ENCODE results near the gene NRL.

NRL gene

GRCh38 chr14:24080888-24081738 is 33.6 kb downstream of the NRL start:
- peak; percentile 29 for DNase-seq
- Histone ChIP-seq H3K4me1 (ENCODE audit: control insufficient read depth, insufficient read depth, low read depth, low read length) (peaks cover 10% of the 10 kb centered on the region), H2BK120ac (ENCODE audit: low read depth, low read length) (no peak overlapping the region), H2AK5ac (ENCODE audit: low read length, severe bottlenecking) (no peak overlapping the region), H2BK5ac (ENCODE audit: low read depth, low read length, poor library complexity, severe bottlenecking) (no peak overlapping the region), H2BK15ac (ENCODE audit: low read depth, poor library complexity, severe bottlenecking) (peak overlapping the region; percentile 15), H2AFZ (ENCODE audit: low read depth, low read length) (peak overlapping the region; percentile 80), H3K36me3 (ENCODE audit: control insufficient read depth in 1 of 2, insufficient read depth in 2 of 2, low read depth in 1 of 2, low read length in 2 of 2) (no peaks in the 10 kb centered on the region), H2BK12ac (ENCODE audit: low read length in 2 of 2) (no peak overlapping the region), H3K9me3 (ENCODE audit: control insufficient read depth, low read length) (no peaks in the 10 kb centered on the region), H3K9ac (ENCODE audit: low read length) (peak overlapping the region; percentile 57), H3K27me3 (ENCODE audit: control insufficient read depth in 1 of 2, insufficient read depth in 1 of 2, low read length in 2 of 2) (peaks cover 78 to 79% of the 10 kb centered on the region in 2 experiments), H3K4me3 (ENCODE audit: insufficient read depth in 1 of 2, low read depth in 1 of 2, low read length in 2 of 2) (peak overlapping the region; percentile 62 to 77), H4K91ac (ENCODE audit: low read length) (no peak overlapping the region), H3K4me2 (ENCODE audit: low read length, poor library complexity, severe bottlenecking) (peak overlapping the region; percentile 99), H3K23ac (ENCODE audit: low read length in 2 of 2) (peak overlapping the region in 1 of 2 experiments; percentile 14), H3K27ac (ENCODE audit: low read length, poor library complexity, severe bottlenecking) (no peak overlapping the region), H3K18ac (ENCODE audit: low read depth in 1 of 2, low read length in 2 of 2) (peak overlapping the region in 1 of 2 experiments; percentile 48), H3K79me1 (replicated peaks; ENCODE audit: low read length, poor library complexity, severe bottlenecking) (peaks cover 2% of the 10 kb centered on the region), H4K8ac (ENCODE audit: low read length) (no peak overlapping the region), H3K14ac (ENCODE audit: low read length in 2 of 2) (peak overlapping the region in 1 of 2 experiments; percentile 45), H3K4ac (ENCODE audit: low read depth in 1 of 2, low read length in 2 of 2) (no peak overlapping the region)
- WGBS = under 1% methylated on average over 53 of the region's 74 CpGs

DNA sequence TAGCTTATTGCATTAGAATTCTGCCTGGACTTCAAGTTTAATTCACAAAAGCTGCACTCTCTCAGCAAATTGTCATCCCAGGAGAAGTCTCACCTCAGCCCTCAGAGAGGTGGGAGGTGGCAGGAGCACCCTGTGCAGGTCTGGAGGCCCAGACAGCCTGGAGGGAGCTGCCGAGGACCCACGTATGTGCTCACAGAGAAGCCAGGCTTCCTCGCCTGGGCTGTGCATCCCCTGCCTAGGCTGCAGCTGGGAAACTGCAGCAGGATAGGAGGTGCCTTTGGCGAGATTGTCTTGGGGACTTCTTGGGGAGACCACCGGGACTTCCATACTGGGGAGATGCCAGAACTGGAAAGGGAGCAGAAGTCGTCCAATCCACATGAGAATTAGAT is 34.6 kb downstream of the NRL start:
- no peak overlapping the region for H3K18ac ChIP-seq (ENCODE audit: low read depth in 1 of 2, low read length in 2 of 2)
- no peak overlapping the region for H3K14ac ChIP-seq (ENCODE audit: low read length in 2 of 2)
- no peak overlapping the region for H4K91ac ChIP-seq (ENCODE audit: low read length)
- H2AK5ac ChIP-seq (ENCODE audit: low read length, severe bottlenecking) = no peak overlapping the region
- no peak overlapping the region for H3K9ac ChIP-seq (ENCODE audit: low read length)
- no peak for DNase-seq
- no peak overlapping the region for H2BK15ac ChIP-seq (ENCODE audit: low read depth, poor library complexity, severe bottlenecking)
- H3K9me3 ChIP-seq (ENCODE audit: control insufficient read depth, low read length) = no peaks in the 10 kb centered on the region
- no peak overlapping the region for H3K27ac ChIP-seq (ENCODE audit: low read length, poor library complexity, severe bottlenecking)
- peaks cover 84 to 85% of the 10 kb centered on the region in 2 experiments for H3K27me3 ChIP-seq (ENCODE audit: control insufficient read depth in 1 of 2, insufficient read depth in 1 of 2, low read length in 2 of 2)
- no peak overlapping the region for H3K4me3 ChIP-seq (ENCODE audit: insufficient read depth in 1 of 2, low read depth in 1 of 2, low read length in 2 of 2)
- peaks cover 10% of the 10 kb centered on the region for H3K4me1 ChIP-seq (ENCODE audit: control insufficient read depth, insufficient read depth, low read depth, low read length)
- H3K23ac ChIP-seq (ENCODE audit: low read length in 2 of 2) = no peak overlapping the region
- H2BK12ac ChIP-seq (ENCODE audit: low read length in 2 of 2) = no peak overlapping the region
- H4K8ac ChIP-seq (ENCODE audit: low read length) = no peak overlapping the region
- no peak overlapping the region for H2BK120ac ChIP-seq (ENCODE audit: low read depth, low read length)
- H2AFZ ChIP-seq (ENCODE audit: low read depth, low read length) = no peak overlapping the region
- H3K79me1 ChIP-seq (replicated peaks; ENCODE audit: low read length, poor library complexity, severe bottlenecking) = peaks cover 2% of the 10 kb centered on the region
- H3K36me3 ChIP-seq (ENCODE audit: control insufficient read depth in 1 of 2, insufficient read depth in 2 of 2, low read depth in 1 of 2, low read length in 2 of 2) = no peaks in the 10 kb centered on the region
- no peak overlapping the region for H2BK5ac ChIP-seq (ENCODE audit: low read depth, low read length, poor library complexity, severe bottlenecking)
- 61% methylated on average over 6 of the region's 6 CpGs for WGBS
- no peak overlapping the region for H3K4me2 ChIP-seq (ENCODE audit: low read length, poor library complexity, severe bottlenecking)
- no peak overlapping the region for H3K4ac ChIP-seq (ENCODE audit: low read depth in 1 of 2, low read length in 2 of 2)

GRCh38 chr14:24079491-24080141 is 35.1 kb downstream of the NRL start:
- Histone ChIP-seq H4K8ac (ENCODE audit: low read length) (no peak overlapping the region), H3K4me1 (ENCODE audit: control insufficient read depth, insufficient read depth, low read depth, low read length) (peaks cover 10% of the 10 kb centered on the region)

DNA sequence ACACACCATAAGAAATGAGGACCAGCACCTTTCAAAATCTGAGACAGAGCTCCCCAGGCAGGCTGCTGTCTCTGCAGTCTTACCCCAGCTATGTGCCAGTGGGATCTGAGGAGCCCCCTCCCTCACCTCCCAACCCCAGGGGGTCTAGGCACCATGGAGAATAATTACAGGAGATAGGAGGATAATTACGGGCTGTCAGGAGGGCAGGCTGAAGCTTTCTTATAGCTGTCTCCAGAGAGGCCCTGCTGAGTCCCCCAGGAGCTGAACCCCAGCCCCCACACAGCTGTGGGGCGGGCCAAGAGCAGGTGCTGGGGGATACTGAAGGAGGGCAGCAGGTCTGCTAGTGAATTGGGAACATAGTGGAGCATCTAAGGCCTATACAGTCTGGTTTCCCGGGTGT is 36.6 kb downstream of the NRL start:
- H2AK5ac ChIP-seq (ENCODE audit: low read length, severe bottlenecking) = no peak overlapping the region
- peaks cover 2% of the 10 kb centered on the region for H3K79me1 ChIP-seq (replicated peaks; ENCODE audit: low read length, poor library complexity, severe bottlenecking)
- 53% methylated on average over 3 of the region's 3 CpGs for WGBS
- H3K27ac ChIP-seq (ENCODE audit: low read length, poor library complexity, severe bottlenecking) = no peak overlapping the region
- no peak overlapping the region for H4K91ac ChIP-seq (ENCODE audit: low read length)
- no peak overlapping the region for H3K14ac ChIP-seq (ENCODE audit: low read length in 2 of 2)
- H2BK12ac ChIP-seq (ENCODE audit: low read length in 2 of 2) = no peak overlapping the region
- H3K9me3 ChIP-seq (ENCODE audit: control insufficient read depth, low read length) = no peaks in the 10 kb centered on the region
- no peak overlapping the region for H3K4me3 ChIP-seq (ENCODE audit: insufficient read depth in 1 of 2, low read depth in 1 of 2, low read length in 2 of 2)
- H2BK120ac ChIP-seq (ENCODE audit: low read depth, low read length) = no peak overlapping the region
- no peak overlapping the region for H4K8ac ChIP-seq (ENCODE audit: low read length)
- no peak overlapping the region for H3K23ac ChIP-seq (ENCODE audit: low read length in 2 of 2)
- H3K18ac ChIP-seq (ENCODE audit: low read depth in 1 of 2, low read length in 2 of 2) = no peak overlapping the region
- H3K4me2 ChIP-seq (ENCODE audit: low read length, poor library complexity, severe bottlenecking) = no peak overlapping the region
- no peak overlapping the region for H3K9ac ChIP-seq (ENCODE audit: low read length)
- no peak overlapping the region for H2BK5ac ChIP-seq (ENCODE audit: low read depth, low read length, poor library complexity, severe bottlenecking)
- no peak overlapping the region for H2AFZ ChIP-seq (ENCODE audit: low read depth, low read length)
- H3K4me1 ChIP-seq (ENCODE audit: control insufficient read depth, insufficient read depth, low read depth, low read length) = peaks cover 10% of the 10 kb centered on the region
- no peak overlapping the region for H3K4ac ChIP-seq (ENCODE audit: low read depth in 1 of 2, low read length in 2 of 2)
- peaks cover 76 to 84% of the 10 kb centered on the region in 2 experiments for H3K27me3 ChIP-seq (ENCODE audit: control insufficient read depth in 1 of 2, insufficient read depth in 1 of 2, low read length in 2 of 2)
- no peaks in the 10 kb centered on the region for H3K36me3 ChIP-seq (ENCODE audit: control insufficient read depth in 1 of 2, insufficient read depth in 2 of 2, low read depth in 1 of 2, low read length in 2 of 2)
- no peak for DNase-seq
- no peak overlapping the region for H2BK15ac ChIP-seq (ENCODE audit: low read depth, poor library complexity, severe bottlenecking)

More at GRCh38 chr14:24079491-24080141, 35.1 kb downstream of the NRL start:
- Histone ChIP-seq H3K18ac (ENCODE audit: low read depth in 1 of 2, low read length in 2 of 2) (no peak overlapping the region), H2BK120ac (ENCODE audit: low read depth, low read length) (no peak overlapping the region), H3K79me1 (replicated peaks; ENCODE audit: low read length, poor library complexity, severe bottlenecking) (peaks cover 2% of the 10 kb centered on the region), H2BK5ac (ENCODE audit: low read depth, low read length, poor library complexity, severe bottlenecking) (no peak overlapping the region), H2BK12ac (ENCODE audit: low read length in 2 of 2) (no peak overlapping the region), H2AFZ (ENCODE audit: low read depth, low read length) (no peak overlapping the region), H3K36me3 (ENCODE audit: control insufficient read depth in 1 of 2, insufficient read depth in 2 of 2, low read depth in 1 of 2, low read length in 2 of 2) (no peaks in the 10 kb centered on the region), H3K27me3 (ENCODE audit: control insufficient read depth in 1 of 2, insufficient read depth in 1 of 2, low read length in 2 of 2) (peaks cover 82 to 83% of the 10 kb centered on the region in 2 experiments), H2BK15ac (ENCODE audit: low read depth, poor library complexity, severe bottlenecking) (no peak overlapping the region), H3K4ac (ENCODE audit: low read depth in 1 of 2, low read length in 2 of 2) (no peak overlapping the region), H3K23ac (ENCODE audit: low read length in 2 of 2) (no peak overlapping the region), H3K9me3 (ENCODE audit: control insufficient read depth, low read length) (no peaks in the 10 kb centered on the region), H4K91ac (ENCODE audit: low read length) (no peak overlapping the region), H3K4me3 (ENCODE audit: insufficient read depth in 1 of 2, low read depth in 1 of 2, low read length in 2 of 2) (no peak overlapping the region), H3K27ac (ENCODE audit: low read length, poor library complexity, severe bottlenecking) (no peak overlapping the region), H3K9ac (ENCODE audit: low read length) (no peak overlapping the region), H3K4me2 (ENCODE audit: low read length, poor library complexity, severe bottlenecking) (no peak overlapping the region), H2AK5ac (ENCODE audit: low read length, severe bottlenecking) (no peak overlapping the region), H3K14ac (ENCODE audit: low read length in 2 of 2) (no peak overlapping the region)
- no peak for DNase-seq
- WGBS = 73% methylated on average over 8 of the region's 9 CpGs

Data from mesenchymal stem cell (in vitro differentiated cells and primary cell).